Measurements from ENCODE around the gene TNS1.

TNS1 gene

GRCh38 chr2:217804791-217805667 lies 197.8 kb downstream of the TNS1 start:
- in situ Hi-C loops (cut with MboI; ENCODE audit: low sequenced_read_pairs): no loop called here

GRCh38 chr2:217804338-217804737 lies 198.5 kb downstream of the TNS1 start:
- in situ Hi-C loops (cut with MboI; ENCODE audit: low sequenced_read_pairs): no loop called here

GRCh38 chr2:217803653-217803960 lies 199.2 kb downstream of the TNS1 start:
- in situ Hi-C loops (cut with MboI; ENCODE audit: low sequenced_read_pairs): no loop called here

DNA sequence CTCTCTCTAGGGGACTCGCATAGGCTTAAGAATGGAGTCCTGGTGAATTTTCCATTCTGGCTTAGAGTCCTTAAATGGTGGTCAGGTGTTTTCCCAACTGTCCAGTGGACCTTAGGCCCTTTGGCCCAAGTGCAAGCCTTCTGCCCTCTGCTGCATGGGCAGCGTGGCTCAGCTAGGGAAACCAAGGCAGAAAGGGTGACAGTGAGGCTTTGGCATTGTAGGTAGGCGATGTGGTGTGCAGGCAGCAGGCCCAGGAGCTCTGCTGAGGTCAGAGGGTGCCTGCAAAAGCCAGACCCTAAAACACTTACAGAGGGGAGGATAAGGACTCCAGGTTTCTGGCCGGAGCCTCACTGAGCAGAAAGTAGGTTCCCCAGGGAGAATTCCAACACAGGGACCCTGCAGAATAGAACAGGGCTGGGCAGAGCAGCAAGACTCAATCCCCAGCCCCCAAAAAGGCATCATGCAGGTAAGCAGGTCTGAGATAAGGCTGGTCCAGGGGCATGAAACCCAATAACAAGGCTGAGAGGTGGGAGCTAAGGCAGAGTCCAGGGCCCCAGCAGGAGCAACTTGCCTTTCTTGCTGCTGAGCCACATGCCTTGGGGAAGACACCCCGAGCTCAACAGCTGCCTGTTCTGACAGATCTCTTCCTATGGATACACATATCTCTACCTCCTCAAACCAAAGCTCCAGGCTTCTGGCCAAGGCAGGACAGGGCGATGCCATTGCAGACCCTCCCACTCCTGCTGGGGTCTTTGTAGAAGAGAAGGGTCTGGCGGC lies 199.7 kb downstream of the TNS1 start:
- in situ Hi-C loops (cut with MboI; ENCODE audit: low sequenced_read_pairs): no loop called here

DNA sequence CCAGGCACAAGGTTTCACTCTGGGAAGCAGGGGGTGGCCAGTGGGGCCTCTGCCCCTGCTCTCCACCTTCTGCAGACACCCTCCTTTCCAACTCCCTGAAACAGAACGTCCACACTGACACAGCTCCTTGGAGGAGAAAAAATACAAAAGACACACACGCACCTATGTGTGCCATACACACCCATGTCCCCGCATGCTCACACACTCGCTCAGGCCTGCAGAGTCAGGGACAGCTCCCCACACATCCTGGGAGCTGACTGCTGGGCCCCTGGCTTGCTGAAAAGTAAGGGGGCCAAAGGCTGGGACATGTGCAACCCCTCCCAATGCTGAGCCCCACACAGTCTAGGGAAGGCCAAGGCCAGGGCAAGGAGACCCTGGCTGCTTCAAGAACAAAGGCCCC lies 200.5 kb downstream of the TNS1 start:
- in situ Hi-C loops (cut with MboI; ENCODE audit: low sequenced_read_pairs): no loop called here

DNA sequence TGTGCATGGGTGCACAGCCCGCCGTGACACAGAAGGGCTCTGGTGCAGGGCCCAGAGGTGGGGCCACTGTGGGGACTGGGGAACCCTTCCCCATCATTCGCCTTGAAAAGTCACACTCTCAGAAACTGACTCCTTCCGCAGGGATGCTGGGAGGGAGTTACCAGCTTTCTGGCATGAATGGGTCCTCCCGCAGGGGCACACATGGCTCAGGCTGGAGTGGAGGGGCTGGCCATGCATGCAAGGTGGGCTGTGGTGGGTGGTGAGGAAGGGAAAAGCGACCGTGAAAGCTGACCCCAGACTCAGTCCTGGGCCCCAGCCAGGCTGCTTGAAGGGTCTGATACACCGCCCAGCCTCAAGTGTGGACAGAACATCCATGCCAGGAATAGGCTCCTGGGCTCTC lies 201.1 kb downstream of the TNS1 start:
- in situ Hi-C loops (cut with MboI; ENCODE audit: low sequenced_read_pairs): no loop called here

- in situ Hi-C loops (cut with MboI; ENCODE audit: low sequenced_read_pairs): no loop called here
Observed at GRCh38 chr2:217801115-217801531, 201.7 kb downstream of the TNS1 start.

- in situ Hi-C loops (cut with MboI; ENCODE audit: low sequenced_read_pairs): no loop called here
Observed at GRCh38 chr2:217800433-217801114, 202.2 kb downstream of the TNS1 start.

DNA sequence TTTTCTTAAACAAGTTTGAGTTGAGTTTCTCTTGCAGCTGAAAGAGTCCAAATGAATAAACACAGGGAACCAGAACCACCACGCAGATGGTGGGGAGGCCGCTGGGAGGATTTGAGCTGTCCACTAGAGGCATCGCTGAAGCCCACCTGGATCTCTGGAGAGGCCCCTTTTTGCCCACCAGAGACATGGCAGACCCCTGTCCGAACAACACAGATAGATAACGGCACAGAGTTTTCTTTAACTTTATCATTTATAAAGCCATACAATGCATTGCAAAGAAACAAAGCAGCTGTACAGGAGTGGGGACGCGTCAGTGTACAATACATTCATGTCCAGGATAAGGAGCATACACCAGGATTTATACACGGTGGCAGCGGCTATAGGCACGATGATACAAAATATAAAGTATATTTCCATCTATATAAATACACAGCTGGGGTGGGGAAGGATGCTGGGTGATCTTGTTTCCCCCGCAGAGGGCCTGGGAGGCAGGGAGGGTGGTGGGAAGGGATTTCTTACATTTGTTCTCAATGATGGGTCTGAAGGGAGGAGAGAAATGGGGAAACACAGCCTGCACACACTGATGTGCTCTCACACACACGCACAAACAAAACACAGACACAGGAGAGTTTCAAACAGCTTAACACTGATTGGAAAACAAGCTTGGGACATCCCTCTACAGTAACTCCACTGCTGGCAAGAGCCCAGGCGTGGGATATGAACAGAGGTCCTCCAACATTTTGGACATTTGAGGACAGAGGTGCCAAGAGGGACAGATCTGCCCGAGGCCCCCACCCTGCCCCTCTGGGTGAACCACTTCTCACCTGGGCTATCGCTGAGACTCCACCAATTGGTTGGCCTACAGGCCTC lies 203.0 kb downstream of the TNS1 start:
- in situ Hi-C loops (cut with MboI; ENCODE audit: low sequenced_read_pairs): no loop called here

DNA sequence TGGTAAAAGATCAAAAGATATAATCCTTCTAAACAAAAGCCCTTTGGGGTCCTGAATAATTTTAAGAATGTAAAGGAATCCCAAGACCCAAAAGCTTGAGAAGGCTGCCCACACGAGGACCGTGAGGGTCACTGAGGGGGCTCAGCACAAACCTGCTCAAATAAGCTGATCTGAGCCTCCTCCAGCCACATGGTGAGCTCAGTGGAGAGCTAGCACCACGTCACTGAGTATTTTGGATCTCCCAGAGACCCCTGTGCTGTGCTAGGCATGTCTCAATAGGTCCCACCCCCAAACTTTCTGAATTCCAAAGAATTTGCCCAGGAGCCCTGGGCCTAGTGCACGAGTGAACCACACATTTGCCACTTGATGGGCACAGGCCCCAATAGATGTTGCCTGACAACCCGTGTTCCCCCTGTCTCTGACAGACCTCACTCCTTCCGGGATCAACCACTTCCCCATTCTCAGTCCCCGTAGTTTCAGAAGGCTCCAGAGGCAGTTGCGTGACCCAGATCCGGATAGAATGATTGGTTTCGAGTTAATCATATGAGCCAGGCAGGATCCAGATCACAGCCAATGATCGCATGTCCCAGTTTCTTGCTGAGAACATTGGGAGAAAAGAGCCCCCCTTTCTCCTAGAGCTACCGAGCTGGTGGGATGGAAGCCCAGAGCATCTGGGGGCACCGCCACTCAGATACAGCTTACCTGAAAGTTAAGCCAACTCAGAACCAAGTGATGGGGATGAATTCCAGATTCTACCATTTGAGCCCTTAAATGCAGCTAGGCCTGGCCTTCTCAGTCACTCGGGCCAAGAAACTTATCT lies 203.8 kb downstream of the TNS1 start:
- in situ Hi-C loops (cut with MboI; ENCODE audit: low sequenced_read_pairs): no loop called here

DNA sequence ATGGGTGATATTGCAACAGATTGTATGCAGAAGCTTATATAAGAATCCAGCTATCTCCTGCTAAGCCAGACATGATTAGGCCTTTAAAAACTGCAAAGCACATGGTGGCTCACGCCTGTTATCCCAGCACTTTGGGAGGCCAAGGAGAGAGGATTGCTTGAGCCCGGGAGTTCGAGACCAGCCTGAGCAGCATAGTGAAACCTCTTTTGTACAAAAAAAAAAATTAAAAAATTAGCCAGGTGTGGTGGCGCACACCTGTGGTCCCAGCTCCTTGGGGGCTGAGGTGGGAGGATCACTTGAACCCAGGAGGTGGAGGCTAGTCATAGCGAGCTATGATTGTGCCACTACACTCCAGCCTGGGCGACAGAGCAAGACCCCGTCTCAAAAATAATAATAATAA lies 204.6 kb downstream of the TNS1 start:
- in situ Hi-C loops (cut with MboI; ENCODE audit: low sequenced_read_pairs): no loop called here

- in situ Hi-C loops (cut with MboI; ENCODE audit: low sequenced_read_pairs): no loop called here
Observed at GRCh38 chr2:217797661-217798069, 205.1 kb downstream of the TNS1 start.

DNA sequence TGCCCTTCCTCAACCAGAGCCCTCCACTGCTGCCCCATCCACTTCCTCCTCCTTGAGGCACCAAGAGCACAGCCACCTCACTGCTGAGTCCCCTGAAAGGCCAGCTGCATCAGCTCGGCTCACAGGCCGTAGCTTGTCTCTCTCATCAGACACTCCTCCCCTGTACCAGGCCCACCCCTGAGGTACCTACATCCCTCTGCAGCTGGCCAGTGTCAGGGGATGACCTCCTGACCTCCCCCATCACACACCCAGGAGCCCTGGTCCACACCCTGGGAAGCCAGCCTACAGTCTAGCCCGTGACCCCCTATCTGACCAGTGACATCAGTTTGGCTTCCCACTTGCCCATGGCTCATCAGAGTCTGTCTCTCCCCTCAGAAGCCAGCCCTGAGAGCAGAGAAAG lies 205.6 kb downstream of the TNS1 start:
- in situ Hi-C loops (cut with MboI; ENCODE audit: low sequenced_read_pairs): no loop called here

DNA sequence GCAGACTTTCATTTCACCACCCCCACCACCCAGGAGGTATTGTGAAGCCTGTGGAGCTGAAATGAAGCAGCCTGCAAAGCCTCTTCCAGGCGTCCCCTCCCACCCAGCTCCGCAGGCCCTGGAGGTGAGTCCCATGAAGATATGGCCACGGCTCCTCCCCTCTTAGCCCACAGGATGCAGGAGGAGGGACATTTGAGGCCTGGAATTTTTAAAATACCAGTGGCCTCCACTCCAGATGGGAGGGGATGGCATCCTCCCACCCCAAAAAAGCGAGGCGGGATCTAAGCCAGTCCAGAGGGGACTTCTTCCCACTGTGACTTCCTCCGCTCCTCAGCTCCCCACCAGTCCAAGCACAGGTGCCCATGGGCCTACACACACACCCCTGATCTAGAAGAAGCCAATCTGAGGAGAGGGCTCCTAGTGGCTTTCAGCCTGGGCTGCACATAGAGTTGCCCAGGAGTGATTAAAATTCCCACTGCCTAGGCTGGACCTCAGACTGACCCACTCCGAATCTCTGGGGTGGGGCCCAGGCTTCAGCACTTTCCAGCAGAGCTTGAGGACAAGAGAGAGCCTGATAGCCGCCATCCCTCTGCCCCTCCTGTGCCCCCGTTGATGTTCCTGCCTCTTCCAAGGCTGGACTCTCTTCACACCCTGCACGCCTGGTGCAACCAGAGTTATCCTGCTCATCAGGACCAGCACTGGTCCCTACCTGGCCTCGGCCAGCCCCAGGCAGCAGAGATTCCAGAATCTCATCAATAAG lies 206.9 kb downstream of the TNS1 start:
- in situ Hi-C loops (cut with MboI; ENCODE audit: low sequenced_read_pairs): no loop called here

DNA sequence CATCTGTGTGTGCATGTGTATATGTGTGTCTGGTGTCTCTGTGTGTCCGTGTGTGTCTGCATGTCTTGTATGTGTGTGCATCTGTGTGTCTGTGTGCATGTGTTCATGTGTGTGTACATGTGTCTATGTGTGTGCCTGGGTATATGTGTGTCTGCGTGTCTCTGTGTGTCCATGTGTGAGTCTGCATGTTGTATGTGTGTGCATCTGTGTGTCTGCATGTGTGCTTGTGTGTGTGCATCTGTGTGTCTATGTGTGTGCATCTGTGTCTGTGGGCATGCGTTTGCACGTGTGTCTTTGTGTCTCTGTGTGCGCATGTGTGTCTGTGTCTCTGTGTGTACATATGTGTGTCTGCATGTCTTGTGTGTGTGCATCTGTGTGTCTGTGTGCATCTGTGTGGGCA lies 207.7 kb downstream of the TNS1 start:
- in situ Hi-C loops (cut with MboI; ENCODE audit: low sequenced_read_pairs): no loop called here

- in situ Hi-C loops (cut with MboI; ENCODE audit: low sequenced_read_pairs): loop anchor here (5.0 kb wide), 2 partner anchors 93 to 193 kb away; no protein-coding TSS in a partner anchor
Observed at GRCh38 chr2:217794133-217794986, 208.4 kb downstream of the TNS1 start.

- in situ Hi-C loops (cut with MboI; ENCODE audit: low sequenced_read_pairs): loop anchor here (5.0 kb wide), 2 partner anchors 94 to 194 kb away; no protein-coding TSS in a partner anchor
Observed at GRCh38 chr2:217793566-217794132, 209.1 kb downstream of the TNS1 start.
